ENCODE results near the gene SNCG.
"Not testable (repeated sequence)": the region's sequence is repeated elsewhere in the genome, so short reads cannot be mapped to it uniquely, and the experiment has no call there.

The SNCG gene

GRCh38 chr10:86944907-86945306 lies 13.5 kb upstream of the SNCG start:
- no peak for DNase-seq (ENCODE audit: low read depth in 2 of 2)

- DNase-seq (ENCODE audit: low read depth in 2 of 2): no peak
Observed at GRCh38 chr10:86945361-86946212, 12.8 kb upstream of the SNCG start.

GRCh38 chr10:86946213-86947155 lies 11.9 kb upstream of the SNCG start:
- no peak for DNase-seq (ENCODE audit: low read depth in 2 of 2)

GRCh38 chr10:86947806-86948205 lies 10.6 kb upstream of the SNCG start:
- DNase-seq (ENCODE audit: low read depth in 2 of 2): not testable (repeated sequence)

- no peak for DNase-seq (ENCODE audit: low read depth in 2 of 2)
Observed at GRCh38 chr10:86950349-86950748, 8.1 kb upstream of the SNCG start.

GRCh38 chr10:86951184-86951761 lies 7.1 kb upstream of the SNCG start:
- DNase-seq (ENCODE audit: low read depth in 2 of 2): no peak

GRCh38 chr10:86952106-86952505 lies 6.3 kb upstream of the SNCG start:
- DNase-seq (ENCODE audit: low read depth in 2 of 2): no peak

GRCh38 chr10:86952697-86953096 lies 5.7 kb upstream of the SNCG start:
- DNase-seq (ENCODE audit: low read depth in 2 of 2): not testable (repeated sequence)

GRCh38 chr10:86953747-86954680 lies 4.4 kb upstream of the SNCG start:
- DNase-seq (ENCODE audit: low read depth in 2 of 2): no peak

- no peak for DNase-seq (ENCODE audit: low read depth in 2 of 2)
Observed at GRCh38 chr10:86954681-86955500, 3.5 kb upstream of the SNCG start.

- DNase-seq (ENCODE audit: low read depth in 2 of 2): no peak
Observed at GRCh38 chr10:86955501-86956194, 2.8 kb upstream of the SNCG start.

GRCh38 chr10:86956195-86956847 lies 2.1 kb upstream of the SNCG start:
- no peak for DNase-seq (ENCODE audit: low read depth in 2 of 2)

- no peak for DNase-seq (ENCODE audit: low read depth in 2 of 2)
Observed at GRCh38 chr10:86956848-86957448, 1.5 kb upstream of the SNCG start.

- no peak for DNase-seq (ENCODE audit: low read depth in 2 of 2)
Observed at GRCh38 chr10:86957471-86958115, 806 bp upstream of the SNCG start, which contains the start of gene MMRN2. Gene MMRN2, minus strand, starts transcription at chr10:86957615. Its CDS starts 74 bp downstream, at chr10:86957541.

GRCh38 chr10:86958901-86959736 lies 720 bp downstream of the SNCG start:
- DNase-seq (ENCODE audit: low read depth in 2 of 2): no peak

- DNase-seq (ENCODE audit: low read depth in 2 of 2): no peak
Observed at GRCh38 chr10:86959737-86960002, 1.3 kb downstream of the SNCG start.

Measured in fibroblast of skin of left quadriceps (primary cell).